ENCODE results near the gene AEBP2.
A peak's percentile ranks its signal among the peaks of the same experiment; 100 is the strongest.
"Not testable (repeated sequence)": the region's sequence is repeated elsewhere in the genome, so short reads cannot be mapped to it uniquely, and the experiment has no call there.

AEBP2 gene

GRCh38 chr12:19453961-19454360, 14.7 kb downstream of the AEBP2 start:
- no peak for DNase-seq (ENCODE audit: low read depth in 2 of 2, low spot score in 1 of 2)

GRCh38 chr12:19454837-19455236, 15.5 kb downstream of the AEBP2 start:
- DNase-seq (ENCODE audit: low read depth in 2 of 2, low spot score in 1 of 2) = no peak

GRCh38 chr12:19456176-19456575, 16.9 kb downstream of the AEBP2 start:
- no peak for DNase-seq (ENCODE audit: low read depth in 2 of 2, low spot score in 1 of 2)

- DNase-seq (ENCODE audit: low read depth in 2 of 2, low spot score in 1 of 2) = no peak
Measured at GRCh38 chr12:19457561-19457960, 18.3 kb downstream of the AEBP2 start.

GRCh38 chr12:19458733-19459132, 19.4 kb downstream of the AEBP2 start:
- DNase-seq (ENCODE audit: low read depth in 2 of 2, low spot score in 1 of 2) = no peak

- no peak for DNase-seq (ENCODE audit: low read depth in 2 of 2, low spot score in 1 of 2)
Measured at GRCh38 chr12:19461999-19462398, 22.7 kb downstream of the AEBP2 start.

GRCh38 chr12:19462406-19462805, 23.1 kb downstream of the AEBP2 start:
- no peak for DNase-seq (ENCODE audit: low read depth in 2 of 2, low spot score in 1 of 2)

- DNase-seq (ENCODE audit: low read depth in 2 of 2, low spot score in 1 of 2) = no peak
Measured at GRCh38 chr12:19464192-19464580, 24.9 kb downstream of the AEBP2 start.

- DNase-seq (ENCODE audit: low read depth in 2 of 2, low spot score in 1 of 2) = no peak
Measured at GRCh38 chr12:19465711-19466110, 26.4 kb downstream of the AEBP2 start.

GRCh38 chr12:19474147-19474546, 34.9 kb downstream of the AEBP2 start:
- DNase-seq (ENCODE audit: low read depth in 2 of 2, low spot score in 1 of 2) = no peak

- not testable (repeated sequence) for DNase-seq (ENCODE audit: low read depth in 2 of 2, low spot score in 1 of 2)
Measured at GRCh38 chr12:19475884-19476505, 36.7 kb downstream of the AEBP2 start.

- DNase-seq (ENCODE audit: low read depth in 2 of 2, low spot score in 1 of 2) = no peak
Measured at GRCh38 chr12:19477071-19477470, 37.8 kb downstream of the AEBP2 start.

- DNase-seq (ENCODE audit: low read depth in 2 of 2, low spot score in 1 of 2) = no peak
Measured at GRCh38 chr12:19480459-19480858, 41.2 kb downstream of the AEBP2 start.

GRCh38 chr12:19482036-19482435, 42.7 kb downstream of the AEBP2 start:
- DNase-seq (ENCODE audit: low read depth in 2 of 2, low spot score in 1 of 2) = no peak

GRCh38 chr12:19482551-19483109, 43.3 kb downstream of the AEBP2 start:
- peak in 1 of 2 donors; percentile 6 for DNase-seq (ENCODE audit: low read depth in 2 of 2, low spot score in 1 of 2)

- DNase-seq (ENCODE audit: low read depth in 2 of 2, low spot score in 1 of 2) = no peak
Measured at GRCh38 chr12:19483727-19484126, 44.4 kb downstream of the AEBP2 start.

- DNase-seq (ENCODE audit: low read depth in 2 of 2, low spot score in 1 of 2) = no peak
Measured at GRCh38 chr12:19484738-19485137, 45.4 kb downstream of the AEBP2 start.

- DNase-seq (ENCODE audit: low read depth in 2 of 2, low spot score in 1 of 2) = no peak
Measured at GRCh38 chr12:19485240-19485639, 45.9 kb downstream of the AEBP2 start.

GRCh38 chr12:19489168-19489567, 49.9 kb downstream of the AEBP2 start:
- no peak for DNase-seq (ENCODE audit: low read depth in 2 of 2, low spot score in 1 of 2)

GRCh38 chr12:19490908-19491307, 51.6 kb downstream of the AEBP2 start:
- no peak for DNase-seq (ENCODE audit: low read depth in 2 of 2, low spot score in 1 of 2)

GRCh38 chr12:19491863-19492262, 52.6 kb downstream of the AEBP2 start:
- DNase-seq (ENCODE audit: low read depth in 2 of 2, low spot score in 1 of 2) = no peak

- no peak for DNase-seq (ENCODE audit: low read depth in 2 of 2, low spot score in 1 of 2)
Measured at GRCh38 chr12:19496219-19496878, 57.1 kb downstream of the AEBP2 start.

GRCh38 chr12:19498099-19498498, 58.8 kb downstream of the AEBP2 start:
- DNase-seq (ENCODE audit: low read depth in 2 of 2, low spot score in 1 of 2) = no peak
